GM12865 (cell line): ENCODE data around the gene INPP5A.
A peak's percentile ranks its signal among the peaks of the same experiment; 100 is the strongest.

Experiments
- DNase-seq: peaks from one replicate; pipeline ENCODE4 v3.0.0; 2010; ENCODE audit warnings: low read depth
- H3K4me3 ChIP-seq: 2 replicates; pipeline ENCODE4 v1.5.1; 2011; ENCODE audit warnings: mild to moderate bottlenecking, low read depth, low read length, control low read depth
- TF ChIP-seq, protein P1 (sequence below): IDR thresholded peaks from 2 replicates; pipeline ENCODE4 v1.5.1; 2011; ENCODE audit warnings: low read length, control low read depth, low read depth, inconsistent platforms; ENCODE audit not compliant: insufficient read depth; ENCODE audit errors: missing control alignments

Gene INPP5A

DNA sequence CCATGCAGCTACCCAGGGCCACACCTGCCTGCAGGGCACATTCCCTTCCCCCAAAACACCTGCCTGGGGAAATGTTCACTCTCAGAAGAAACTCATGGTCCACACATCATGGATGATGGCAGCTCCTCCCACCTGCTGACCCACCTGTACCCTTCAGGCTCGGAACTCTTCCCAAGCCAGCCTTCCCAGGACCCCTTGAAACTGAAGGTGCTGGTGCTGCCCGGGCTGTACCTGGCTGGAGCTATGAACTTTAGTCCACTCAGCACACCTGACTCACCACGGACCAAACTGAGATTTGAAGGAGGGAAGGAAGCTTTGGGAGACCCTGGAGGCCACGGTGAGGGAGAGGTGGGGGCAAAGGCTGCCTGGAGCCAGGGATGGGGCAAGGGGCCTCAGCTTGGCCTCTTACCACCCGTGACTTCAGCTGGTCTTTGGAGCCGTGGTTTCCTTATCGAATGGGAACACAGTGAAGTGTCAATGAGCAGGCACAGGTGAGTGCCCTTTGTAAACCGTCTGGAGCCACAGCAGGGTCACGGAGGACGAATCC, 30.1 kb upstream of the INPP5A start:
- H3K4me3 ChIP-seq, result no peak overlapping the region
- TF ChIP-seq, protein P1, sequence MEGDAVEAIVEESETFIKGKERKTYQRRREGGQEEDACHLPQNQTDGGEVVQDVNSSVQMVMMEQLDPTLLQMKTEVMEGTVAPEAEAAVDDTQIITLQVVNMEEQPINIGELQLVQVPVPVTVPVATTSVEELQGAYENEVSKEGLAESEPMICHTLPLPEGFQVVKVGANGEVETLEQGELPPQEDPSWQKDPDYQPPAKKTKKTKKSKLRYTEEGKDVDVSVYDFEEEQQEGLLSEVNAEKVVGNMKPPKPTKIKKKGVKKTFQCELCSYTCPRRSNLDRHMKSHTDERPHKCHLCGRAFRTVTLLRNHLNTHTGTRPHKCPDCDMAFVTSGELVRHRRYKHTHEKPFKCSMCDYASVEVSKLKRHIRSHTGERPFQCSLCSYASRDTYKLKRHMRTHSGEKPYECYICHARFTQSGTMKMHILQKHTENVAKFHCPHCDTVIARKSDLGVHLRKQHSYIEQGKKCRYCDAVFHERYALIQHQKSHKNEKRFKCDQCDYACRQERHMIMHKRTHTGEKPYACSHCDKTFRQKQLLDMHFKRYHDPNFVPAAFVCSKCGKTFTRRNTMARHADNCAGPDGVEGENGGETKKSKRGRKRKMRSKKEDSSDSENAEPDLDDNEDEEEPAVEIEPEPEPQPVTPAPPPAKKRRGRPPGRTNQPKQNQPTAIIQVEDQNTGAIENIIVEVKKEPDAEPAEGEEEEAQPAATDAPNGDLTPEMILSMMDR, result no peak
- DNase-seq, result no peak

GRCh38 chr10:132507956-132508490, 29.6 kb upstream of the INPP5A start:
- H3K4me3 ChIP-seq, result no peak overlapping the region
- TF ChIP-seq, protein P1, result no peak
- DNase-seq, result no peak

GRCh38 chr10:132508581-132509443, 28.8 kb upstream of the INPP5A start:
- H3K4me3 ChIP-seq, result no peak overlapping the region
- TF ChIP-seq, protein P1, result no peak
- DNase-seq, result no peak

DNA sequence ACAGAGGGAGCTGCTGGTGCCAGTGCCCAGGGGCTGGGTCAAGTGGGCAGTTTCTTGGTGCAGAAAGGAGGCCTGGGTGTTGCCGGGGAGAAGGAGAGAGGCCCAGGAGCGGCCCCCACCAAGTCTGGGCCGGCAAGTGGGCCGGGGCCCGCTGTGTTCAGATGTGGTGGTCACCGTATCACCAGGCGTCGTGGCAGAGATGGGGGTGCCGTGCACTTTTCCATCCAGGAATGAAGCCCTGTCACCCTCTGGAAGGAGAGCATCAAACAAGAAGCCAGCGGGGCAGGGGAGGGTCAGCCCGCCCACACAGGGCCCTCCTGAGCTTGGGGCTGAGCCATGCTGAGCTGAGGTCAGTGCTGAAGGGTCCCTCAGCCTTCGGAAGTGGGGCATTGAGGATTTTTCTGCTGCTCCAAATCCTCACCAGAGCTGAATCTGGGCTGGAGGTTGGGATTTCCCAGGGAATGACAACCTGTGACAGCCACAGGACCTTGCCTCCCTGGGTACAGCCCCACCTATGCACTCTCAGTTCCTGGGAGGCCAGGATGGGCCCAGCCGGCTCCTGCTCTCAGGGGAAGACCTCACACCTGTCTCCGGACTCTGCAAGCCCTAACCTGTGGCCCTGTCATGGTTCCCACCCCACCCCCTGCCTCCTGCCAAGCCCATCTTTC, 27.9 kb upstream of the INPP5A start:
- TF ChIP-seq, protein P1, result no peak
- no peak overlapping the region for H3K4me3 ChIP-seq
- DNase-seq, result no peak

DNA sequence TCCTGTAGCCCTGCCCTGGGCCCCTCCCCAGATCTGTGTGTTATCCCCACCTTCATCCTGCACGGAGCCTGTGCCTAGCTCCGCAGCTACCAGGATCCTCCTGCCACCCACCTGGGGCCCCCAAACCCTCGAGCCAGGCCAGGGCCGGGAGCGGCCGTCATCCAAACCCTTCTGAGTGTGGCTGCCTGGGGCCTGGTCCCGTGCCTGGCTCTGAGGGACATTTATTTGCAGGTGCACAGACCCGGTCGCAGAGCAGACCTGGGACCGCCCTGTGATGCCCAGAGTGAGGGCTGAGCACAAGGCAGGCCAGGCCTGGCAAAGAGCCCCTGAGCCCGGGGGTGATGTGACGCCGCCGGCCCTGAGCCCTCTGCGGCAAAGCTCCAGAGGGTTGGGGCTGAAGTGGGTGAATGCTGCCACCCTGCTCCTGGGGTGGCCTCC, 27.4 kb upstream of the INPP5A start:
- DNase-seq, result no peak
- TF ChIP-seq, protein P1, result no peak

DNA sequence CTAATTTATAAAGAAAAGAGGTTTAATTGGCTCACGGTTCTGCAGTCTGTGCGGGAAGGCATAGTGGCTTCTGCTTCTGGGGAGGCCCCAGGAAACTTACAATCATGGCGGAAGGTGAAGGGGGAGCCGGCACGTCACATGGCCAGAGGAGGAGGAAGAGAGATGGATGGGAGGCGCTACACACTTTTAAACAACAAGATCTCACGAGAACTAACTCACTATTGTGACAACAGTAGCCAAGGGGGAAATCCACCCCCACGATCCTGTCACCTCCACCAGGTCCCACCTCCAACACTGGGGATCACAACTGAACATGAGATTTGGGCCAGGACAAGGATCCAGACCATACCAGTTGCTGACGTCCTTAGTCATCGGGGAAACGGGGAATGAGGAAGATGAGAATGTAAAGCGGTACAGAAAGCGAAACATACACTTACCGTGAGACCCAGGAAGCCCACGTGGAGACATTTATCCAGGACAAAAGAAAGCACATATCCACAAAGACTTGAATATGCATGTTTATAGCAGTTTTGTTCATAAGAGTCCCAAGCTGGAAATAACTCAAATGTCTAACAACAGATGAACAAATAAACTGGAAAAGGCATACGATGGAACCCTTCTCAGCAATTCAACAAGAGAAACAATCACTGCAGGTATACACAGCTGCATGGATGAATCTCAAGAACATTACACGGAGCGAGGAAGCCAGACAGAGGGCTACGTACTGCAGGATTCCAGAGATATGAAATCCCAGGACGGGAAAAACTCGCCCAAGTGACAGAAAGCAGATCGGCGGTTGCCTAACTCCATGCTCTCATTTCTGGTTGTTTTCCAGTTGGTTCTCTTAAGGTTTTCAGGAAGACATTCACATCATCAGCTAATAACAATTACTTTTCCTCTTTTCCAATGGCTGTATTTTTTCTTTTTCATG, 26.2 kb upstream of the INPP5A start:
- peak; percentile 70 for DNase-seq
- TF ChIP-seq, protein P1, result no peak
- H3K4me3 ChIP-seq, result peak overlapping the region; percentile 38

More for the DNA sequence above, 27.4 kb upstream of the INPP5A start:
- peak overlapping the region; percentile 38 for H3K4me3 ChIP-seq
